ENCODE measurements around the gene NSUN6.

NSUN6 gene

GRCh38 chr10:18497806-18498369, 153.5 kb downstream of the NSUN6 start:
- DNase-seq = no peak
